Measurements from ENCODE around the gene CDH15. TPM values are rescaled to one million over a fixed set of nuclear protein-coding genes. Genes with fewer than 3 reads are reported as not detected.

The CDH15 gene
- polyA plus RNA-seq, 3 donors, result 1.2 to 1.9 (median 1.4) TPM

DNA sequence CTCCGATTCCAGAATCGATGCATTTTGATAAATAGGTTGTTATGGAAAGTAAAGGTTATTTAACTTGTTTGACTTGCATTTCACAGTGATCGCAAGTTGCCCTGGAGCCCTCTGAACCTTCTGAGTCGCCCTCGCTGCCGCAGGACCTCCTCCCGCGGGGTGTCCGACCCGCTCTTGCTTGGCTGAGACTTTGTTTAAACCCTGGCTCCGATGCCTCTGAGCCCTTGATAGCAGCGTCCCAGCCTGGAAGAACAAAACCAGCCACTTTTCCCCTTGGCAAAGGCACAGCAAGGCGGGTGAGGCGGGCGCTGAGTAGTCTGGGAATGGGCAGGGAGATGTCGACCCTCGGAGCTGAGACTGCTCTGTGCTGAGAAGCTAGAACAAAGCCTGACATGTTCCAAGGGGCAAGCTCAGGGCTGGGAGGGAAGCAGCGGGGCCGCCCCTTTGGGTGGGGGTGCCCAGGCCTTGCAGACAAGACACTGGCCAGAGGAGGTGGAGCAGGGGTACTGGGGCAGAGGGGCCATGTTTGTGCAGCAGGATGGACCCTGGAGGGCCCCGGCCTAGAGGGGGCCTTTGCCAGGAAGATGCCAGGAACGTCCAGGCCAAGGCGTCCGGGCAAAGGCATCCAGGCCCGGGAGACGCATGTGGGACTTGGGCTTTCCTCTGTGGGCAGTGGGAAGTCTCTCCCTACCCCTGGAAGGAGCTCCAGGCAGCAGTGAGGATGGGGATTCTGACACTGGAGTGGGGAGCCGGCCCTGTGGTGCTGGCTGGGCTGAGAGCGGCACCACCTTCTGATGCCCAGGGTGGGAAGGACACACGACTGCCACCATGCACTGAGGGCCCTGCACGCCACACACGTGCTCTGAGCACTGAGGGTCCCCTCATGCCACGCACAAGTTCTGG, 30.3 kb upstream of the CDH15 start:
- DNase-seq (ENCODE audit: low read depth in 3 of 3, low spot score in 2 of 3), result no peak

DNA sequence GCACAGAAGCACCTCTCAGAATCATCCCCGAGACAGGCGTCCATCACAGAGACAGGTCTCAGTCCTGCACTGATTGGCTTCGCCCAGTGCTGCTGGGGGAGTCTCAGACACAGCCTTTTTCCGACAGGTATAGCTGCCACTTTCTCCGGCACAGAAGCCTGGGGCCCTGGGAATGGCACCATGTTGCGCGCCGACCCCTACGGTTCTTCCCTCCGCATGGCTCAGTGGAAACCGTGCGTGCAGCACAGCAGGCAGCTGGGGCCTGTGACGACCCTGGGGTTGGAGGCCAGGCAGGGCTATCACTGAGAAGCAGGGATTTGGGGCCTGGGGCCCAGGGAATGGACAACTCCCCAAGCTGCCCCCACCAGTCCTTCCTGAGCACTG, 29.7 kb upstream of the CDH15 start:
- no peak for DNase-seq (ENCODE audit: low read depth in 3 of 3, low spot score in 2 of 3)

- no peak for DNase-seq (ENCODE audit: low read depth in 3 of 3, low spot score in 2 of 3)
Observed at GRCh38 chr16:89142474-89143195, 28.9 kb upstream of the CDH15 start.

- no peak for DNase-seq (ENCODE audit: low read depth in 3 of 3, low spot score in 2 of 3)
Observed at GRCh38 chr16:89143201-89143741, 28.3 kb upstream of the CDH15 start.

DNA sequence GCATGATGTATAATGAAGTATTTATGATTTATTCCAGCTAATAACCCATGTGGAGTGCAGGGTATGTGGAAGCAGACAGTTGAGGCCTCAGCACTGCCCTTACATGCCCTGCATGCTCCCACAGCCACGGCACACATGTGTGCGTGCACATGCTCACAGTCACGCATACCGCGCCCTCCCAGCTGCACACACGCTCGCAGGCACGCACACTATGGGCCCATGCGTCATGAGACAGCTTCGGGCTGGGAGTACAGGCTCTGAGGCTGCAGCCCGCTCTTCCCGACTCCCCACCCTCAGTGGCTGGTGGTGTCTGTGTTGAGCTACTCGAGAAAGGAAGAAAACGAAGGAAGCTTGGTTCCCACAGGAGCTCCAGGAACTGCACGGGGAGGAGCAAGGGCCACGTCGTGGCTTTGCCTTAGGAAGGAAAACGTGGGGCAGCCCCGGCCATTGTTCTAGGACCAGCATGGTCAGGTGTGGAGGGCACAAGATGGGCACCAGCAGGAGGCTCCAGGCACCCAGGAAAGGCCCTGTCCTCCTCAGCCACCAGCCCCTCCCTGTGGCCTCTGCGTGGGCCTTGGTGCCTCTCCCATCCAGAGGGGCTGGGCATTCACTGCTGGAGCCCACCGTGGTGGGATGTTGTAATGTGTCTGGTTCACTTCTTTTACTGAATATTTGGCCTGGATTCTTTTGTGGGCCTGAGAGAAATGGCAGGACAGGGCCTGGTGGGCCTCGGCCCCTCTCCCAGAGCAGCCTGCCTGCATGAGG, 27.5 kb upstream of the CDH15 start:
- DNase-seq (ENCODE audit: low read depth in 3 of 3, low spot score in 2 of 3), result no peak

GRCh38 chr16:89144681-89145080, 26.9 kb upstream of the CDH15 start:
- DNase-seq (ENCODE audit: low read depth in 3 of 3, low spot score in 2 of 3), result no peak

DNA sequence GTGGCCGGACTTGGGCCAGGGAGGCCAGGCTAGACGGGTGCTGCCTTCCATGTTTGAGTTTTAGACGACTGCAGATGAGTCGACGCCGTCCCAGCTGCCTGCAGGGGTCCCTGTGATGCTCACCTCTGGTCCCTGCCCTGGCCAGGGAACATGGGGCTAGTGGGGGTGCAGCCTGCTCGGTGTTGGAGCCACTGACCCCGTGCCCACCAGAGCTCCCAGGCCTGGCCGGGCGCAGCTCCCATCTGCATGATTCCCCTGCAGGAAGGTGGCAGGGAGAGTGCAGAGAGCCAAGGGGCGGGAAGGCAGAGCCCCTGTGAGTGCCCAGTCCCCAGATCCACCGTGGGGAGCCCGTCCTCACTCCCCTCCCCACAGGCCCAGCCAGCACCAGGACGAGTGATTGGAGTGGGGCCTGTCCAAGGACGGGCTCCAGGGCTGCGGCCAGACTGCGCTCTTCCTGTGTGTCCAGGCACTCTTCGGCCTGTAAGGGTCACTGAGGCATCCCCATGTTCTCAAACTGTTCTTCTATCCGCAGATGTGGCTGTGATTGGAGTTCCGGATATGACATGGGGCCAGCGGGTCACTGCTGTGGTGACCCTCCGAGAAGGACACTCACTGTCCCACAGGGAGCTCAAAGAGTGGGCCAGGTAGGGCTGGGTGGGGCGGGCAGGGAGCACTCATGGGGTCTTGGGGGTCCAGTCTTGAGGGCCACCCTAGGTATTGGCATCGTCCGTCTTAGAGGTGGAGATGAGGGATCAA, 26.0 kb upstream of the CDH15 start:
- DNase-seq (ENCODE audit: low read depth in 3 of 3, low spot score in 2 of 3), result no peak

DNA sequence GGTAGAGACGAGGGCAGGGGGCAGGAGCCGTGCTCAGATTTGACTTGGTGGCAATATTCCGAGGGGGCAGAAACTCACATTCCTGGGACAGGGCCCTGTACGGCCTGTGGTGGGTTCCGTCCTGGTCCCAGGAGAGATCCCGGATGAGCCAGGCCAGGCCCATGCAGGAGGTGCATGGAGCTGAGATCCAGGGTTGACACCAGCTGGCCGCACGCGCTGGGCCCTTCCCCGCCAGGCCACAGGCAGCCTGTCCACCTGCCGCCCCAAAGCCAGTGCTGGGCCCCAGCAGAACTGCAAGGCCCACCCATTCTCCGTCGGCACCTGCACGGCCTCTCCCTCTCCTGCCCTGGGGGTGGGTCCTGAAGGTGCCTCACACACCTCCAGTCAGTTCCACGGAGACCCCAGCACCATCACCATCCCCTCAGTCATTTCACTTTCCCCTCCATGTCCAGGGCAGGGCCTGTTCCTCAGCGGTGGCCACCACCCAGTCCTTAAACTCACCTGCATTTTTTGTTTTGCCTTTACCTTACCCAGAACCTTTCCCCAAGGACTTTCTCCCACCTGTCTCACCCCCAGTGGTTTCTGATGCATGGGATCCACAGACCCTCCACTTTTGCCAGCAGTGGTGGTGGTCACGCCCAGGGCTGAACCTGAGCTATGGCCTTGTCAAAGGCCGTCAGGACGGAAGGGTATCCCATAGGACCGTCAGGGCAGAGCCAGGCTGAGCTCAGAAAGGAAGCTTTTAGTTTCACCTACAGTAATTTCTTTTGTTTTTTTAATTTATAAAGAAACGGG, 25.1 kb upstream of the CDH15 start:
- DNase-seq (ENCODE audit: low read depth in 3 of 3, low spot score in 2 of 3), result no peak

- DNase-seq (ENCODE audit: low read depth in 3 of 3, low spot score in 2 of 3), result no peak
Observed at GRCh38 chr16:89147085-89147817, 24.3 kb upstream of the CDH15 start.

DNA sequence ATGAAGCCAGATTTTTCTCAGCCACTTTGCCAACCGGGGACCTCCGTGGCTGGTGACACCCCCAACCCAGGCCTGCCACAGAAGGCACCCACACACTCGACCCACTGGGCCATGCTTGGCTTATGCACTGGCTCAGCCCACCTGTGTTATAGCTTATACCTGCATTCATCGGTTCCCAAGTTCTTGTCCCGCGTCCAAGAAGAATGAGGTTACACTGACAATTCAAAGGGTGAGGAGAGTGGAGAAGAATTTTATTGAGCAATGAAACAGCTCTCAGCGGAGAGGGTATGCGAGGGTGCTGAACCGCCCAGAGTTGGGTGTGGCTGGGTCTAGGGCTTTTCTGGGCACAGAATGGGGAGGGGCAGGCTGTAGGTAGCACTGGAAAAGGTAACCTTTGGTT, 22.2 kb upstream of the CDH15 start:
- no peak for DNase-seq (ENCODE audit: low read depth in 3 of 3, low spot score in 2 of 3)

- DNase-seq (ENCODE audit: low read depth in 3 of 3, low spot score in 2 of 3), result no peak
Observed at GRCh38 chr16:89150090-89150835, 21.3 kb upstream of the CDH15 start.

- no peak for DNase-seq (ENCODE audit: low read depth in 3 of 3, low spot score in 2 of 3)
Observed at GRCh38 chr16:89150981-89151380, 20.6 kb upstream of the CDH15 start.

- DNase-seq (ENCODE audit: low read depth in 3 of 3, low spot score in 2 of 3), result no peak
Observed at GRCh38 chr16:89152831-89153700, 18.5 kb upstream of the CDH15 start.

GRCh38 chr16:89153848-89154271, 17.7 kb upstream of the CDH15 start:
- no peak for DNase-seq (ENCODE audit: low read depth in 3 of 3, low spot score in 2 of 3)

DNA sequence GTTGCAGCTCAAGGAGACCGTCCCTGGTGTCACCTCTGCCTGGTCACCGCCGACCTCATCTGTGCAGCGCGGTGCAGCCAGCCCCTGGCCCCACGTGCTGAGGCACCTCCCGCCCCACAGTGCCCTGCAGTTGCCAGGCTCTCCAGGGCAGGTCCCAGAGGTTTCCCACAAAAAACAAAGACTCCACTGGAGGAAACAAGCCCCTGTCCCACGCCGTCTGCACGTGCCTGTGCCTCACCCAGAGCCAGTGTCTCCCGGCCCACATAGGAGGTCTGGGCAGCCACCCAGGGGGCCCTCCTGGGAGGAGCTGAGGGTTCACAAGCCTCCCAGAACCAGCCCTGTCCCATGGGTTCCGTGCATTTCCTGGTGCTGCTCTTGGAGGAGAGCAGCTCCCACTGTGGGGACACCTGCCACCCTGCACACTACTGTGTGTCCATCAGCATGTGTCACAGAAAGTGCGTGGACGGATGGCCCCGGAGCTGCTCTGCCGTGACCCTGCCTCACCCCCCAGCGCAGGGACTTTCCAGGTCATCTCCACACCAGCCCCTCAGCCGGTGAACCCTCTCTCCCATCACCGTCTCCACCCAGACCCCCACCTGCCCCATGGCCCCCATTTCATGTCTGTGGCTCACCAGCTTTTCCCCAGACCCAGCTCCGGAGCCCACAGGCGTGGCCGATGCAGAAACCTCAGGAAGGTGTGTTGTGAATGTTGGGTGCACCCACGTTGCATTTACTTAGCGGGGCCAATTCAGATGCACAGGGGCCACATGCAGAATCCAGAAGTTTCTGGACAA, 17.0 kb upstream of the CDH15 start:
- DNase-seq (ENCODE audit: low read depth in 3 of 3, low spot score in 2 of 3), result no peak

DNA sequence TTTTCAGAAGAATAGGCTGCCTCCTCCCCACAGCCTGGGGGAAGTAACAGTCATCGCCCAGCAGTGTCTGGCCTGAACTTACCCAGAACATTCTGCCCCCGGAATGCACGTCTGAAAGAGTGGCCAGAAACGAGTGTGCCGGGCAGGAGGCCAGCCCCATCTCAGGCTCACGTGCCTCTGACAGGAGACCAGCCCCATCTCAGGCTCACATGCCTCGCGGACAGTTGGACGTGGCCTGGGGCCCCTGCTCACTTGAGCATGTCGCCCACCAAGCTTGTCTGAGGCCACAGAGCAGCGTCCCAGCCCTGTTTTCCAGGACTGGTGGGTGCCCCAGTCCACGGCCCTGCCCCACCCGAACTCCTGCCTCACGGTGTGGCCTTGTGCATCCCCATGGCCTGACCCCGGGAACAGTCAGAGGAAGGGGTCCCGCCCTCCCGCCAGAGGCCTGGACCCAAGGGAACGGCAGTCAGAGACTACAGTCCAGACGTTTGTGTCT, 16.3 kb upstream of the CDH15 start:
- no peak for DNase-seq (ENCODE audit: low read depth in 3 of 3, low spot score in 2 of 3)
